K562 (cell line): Measurements from ENCODE around the gene FBXL13. TPM values are rescaled to one million over a fixed set of nuclear protein-coding genes. Genes with fewer than 3 reads are reported as not detected.

Experiments used
- ATAC-seq: fragments of 200-7000 bp; cut with Tn5 transposase; 3 replicates; pipeline ENCODE4 v1.9.1; 2020; ENCODE audit warnings: moderate library complexity
- BruUV-seq: library from RNA; stranded (reverse); fragments of 400-500 nt; replicated peaks from 2 replicates; lab custom pipeline; 2021; lab: Mats Ljungman, UMichigan
- CTCF ChIA-PET: fragments of 300-600 bp; formaldehyde crosslinking; extraction: SDS; loops from one replicate; lab custom pipeline; 2021; ENCODE audit warnings: low intra/inter-chr PET ratio; lab: Yijun Ruan, JAX
- POLR2A ChIA-PET: fragments of 300-600, 350-650 bp; sonication (Branson Sonifier 250); formaldehyde crosslinking; extraction: SDS; loops from one replicate; lab custom pipeline; 2021; ENCODE audit warnings: antibody characterized with exemption, inconsistent platforms; lab: Yijun Ruan, JAX
- DNase-seq, 4 experiments: peaks; one replicate each; pipeline versions ENCODE4 v3.0.0 to v3.0.0-alpha.2; 2011 to 2018; ENCODE audit warnings: low spot score in 3 of 4, mixed read lengths in 3 of 4; ENCODE audit errors: extremely low read depth in 1 of 4
- FAIRE-seq: peaks from 2 replicates; lab custom pipeline; 2011; peaks lifted over from hg19 to GRCh38; lab: Jason Lieb, UNC
- H2AFZ ChIP-seq: 2 replicates; pipeline ENCODE4 v1.6.0; 2011; ENCODE audit warnings: low read depth, low read length, control low read depth, inconsistent platforms
- H3K27ac ChIP-seq: fragments of 200-600 bp; 3 replicates; pipeline ENCODE4 v1.8.0; 2011; ENCODE audit warnings: low read depth, mild to moderate bottlenecking, control low read depth, inconsistent platforms, low read length, moderate library complexity, mixed read lengths; ENCODE audit errors: extremely low read depth
- H3K27me3 ChIP-seq, 2 experiments: fragments of 300-600 bp in 1 of 2; 2 replicates in 1 of 2; 3 replicates in 1 of 2; pipeline versions ENCODE4 v1.6.0 to v1.8.0; 2011; ENCODE audit warnings: inconsistent platforms in 2 of 2, low read length in 2 of 2, mild to moderate bottlenecking in 1 of 2, mixed read lengths in 1 of 2, moderate library complexity in 1 of 2; ENCODE audit not compliant: control insufficient read depth in 2 of 2, insufficient read depth in 2 of 2
- H3K36me3 ChIP-seq: fragments of 300-600 bp; 3 replicates; pipeline ENCODE4 v1.8.0; 2011; ENCODE audit warnings: mild to moderate bottlenecking, low read length, inconsistent platforms; ENCODE audit not compliant: control insufficient read depth, insufficient read depth
- H3K4me1 ChIP-seq, 2 experiments: fragments of 200-600 bp in 1 of 2; replicated peaks in 1 of 2; 2 replicates in 1 of 2; 3 replicates in 1 of 2; pipeline versions ENCODE4 v1.5.1 to v1.8.0; 2011; ENCODE audit warnings: inconsistent platforms in 2 of 2, low read length in 2 of 2, mild to moderate bottlenecking in 1 of 2, mixed read lengths in 1 of 2, moderate library complexity in 1 of 2; ENCODE audit not compliant: control insufficient read depth in 2 of 2, insufficient read depth in 2 of 2
- H3K4me2 ChIP-seq: 2 replicates; pipeline ENCODE4 v1.6.1; 2011; ENCODE audit warnings: low read length, control low read depth, inconsistent platforms, mixed read lengths; ENCODE audit not compliant: insufficient read depth
- H3K4me3 ChIP-seq: fragments of 200-600 bp; sonication (generic), shearing (Covaris generic); 2 replicates; pipeline ENCODE4 v1.5.1; 2016; ENCODE audit warnings: control low read depth, inconsistent platforms
- H3K79me2 ChIP-seq: fragments of 200-600 bp; 3 replicates; pipeline ENCODE4 v1.8.0; 2011; ENCODE audit warnings: low read length, inconsistent platforms; ENCODE audit not compliant: control insufficient read depth, insufficient read depth
- H3K9ac ChIP-seq, 2 experiments: 2 replicates each; pipeline versions ENCODE4 v1.6.0 to v1.6.1; 2011; ENCODE audit warnings: low read depth in 2 of 2, low read length in 2 of 2, control low read depth in 1 of 2, inconsistent platforms in 1 of 2, mild to moderate bottlenecking in 1 of 2, mixed read lengths in 1 of 2; ENCODE audit not compliant: insufficient read depth in 1 of 2
- H3K9me1 ChIP-seq: one replicate; pipeline ENCODE4 v1.6.0; 2011; ENCODE audit warnings: inconsistent platforms, mild to moderate bottlenecking, low read length, moderate library complexity; ENCODE audit not compliant: control insufficient read depth, insufficient read depth
- H3K9me3 ChIP-seq: replicated peaks from 2 replicates; pipeline ENCODE4 v1.5.1; 2011; ENCODE audit warnings: low read depth, low read length, inconsistent platforms; ENCODE audit not compliant: control insufficient read depth, insufficient read depth
- H4K20me1 ChIP-seq: replicated peaks from 2 replicates; pipeline ENCODE4 v1.6.1; 2011; ENCODE audit warnings: low read length, inconsistent platforms, mixed read lengths; ENCODE audit not compliant: control insufficient read depth, insufficient read depth
- E2F1 ChIP-seq: sonication (generic); formaldehyde crosslinking; IDR thresholded peaks from 2 replicates; pipeline ENCODE4 v1.8.1; 2023; ENCODE audit warnings: mild to moderate bottlenecking, missing genetic modification reagents, moderate library complexity
- EP400 ChIP-seq: fragments of 450-650 bp; IDR thresholded peaks from 2 replicates; pipeline ENCODE4 v1.6.1; 2017; ENCODE audit warnings: antibody characterized with exemption, mild to moderate bottlenecking, moderate library complexity
- NONO ChIP-seq, 2 experiments: fragments of 200-400 bp in 1 of 2; fragments of 450-650 bp in 1 of 2; formaldehyde crosslinking in 1 of 2; IDR thresholded peaks; 2 replicates each; pipeline ENCODE4 v1.6.1; 2017; ENCODE audit warnings: low read depth in 2 of 2, mild to moderate bottlenecking in 2 of 2, moderate library complexity in 2 of 2, low read length in 1 of 2
- TAF1 ChIP-seq: IDR thresholded peaks from 2 replicates; pipeline ENCODE4 v1.6.1; 2011; ENCODE audit warnings: mild to moderate bottlenecking, low read length, moderate library complexity; ENCODE audit not compliant: insufficient read depth, control insufficient read depth, severe bottlenecking; ENCODE audit errors: extremely low read depth
- WGBS: fragments of 100-300 bp; shearing (Covaris generic); methylation state at CpG from one replicate; pipeline ENCODE4 v1.1.6; 2016; ENCODE audit warnings: low coverage, mixed read lengths; ENCODE audit not compliant: insufficient coverage; ENCODE audit errors: missing lambda C conversion rate; 5-methylcytosine and 5-hydroxymethylcytosine counted together
- in situ Hi-C: fragments of 300-500 bp; cut with MboI; formaldehyde crosslinking; loops from 4 replicates; pipeline ENCODE4 v1.15.0; 2018; ENCODE audit warnings: inconsistent platforms, mixed read lengths
- intact Hi-C: fragments of 100-400 bp; cut with micrococcal nuclease; formaldehyde crosslinking; loops from 2 replicates; pipeline ENCODE4 v1.14.2; 2022
- polyA plus RNA-seq, 8 experiments: library from polyadenylated mRNA; depleted of rRNA in 4 of 8; stranded (reverse) in 5 of 8; unstranded in 3 of 8; fragments of >200 nt; fragmentation: Nextera tagmentation in 2 of 8; fragmentation: Illumina TruSeq in 1 of 8; extraction: Ambion mirVana in 2 of 8; extraction: Trizol in 1 of 8; gene quantifications; 2 replicates each; pipeline versions ENCODE4 v1.2.1 to v1.2.3, GENCODE V29; 2011 to 2014; ENCODE audit warnings: inconsistent platforms in 1 of 8, missing spikeins in 1 of 8
- total RNA-seq, 7 experiments: library from RNA; depleted of rRNA in 6 of 7; stranded (reverse); fragments of >200 nt in 6 of 7; fragmentation: Illumina TruSeq in 2 of 7; extraction: Trizol in 2 of 7; gene quantifications; 2 replicates each; pipeline versions ENCODE4 v1.2.1 to v1.2.3, GENCODE V29; 2011 to 2021; ENCODE audit warnings: low replicate concordance in 1 of 7
- TF ChIP-seq, protein P1 (sequence below), 2 experiments: fragments of 450-650 bp; IDR thresholded peaks; 2 replicates each; pipeline ENCODE4 v1.6.1; 2016

The FBXL13 gene
- total and polyA plus RNA-seq, 9 of the 15 experiments (the other 6 are each of a cell fraction or from before 2014, with no cell fraction given): 16.3 to 55.0 (median 25.4) TPM

GRCh38 chr7:102889851-102890250 is 184.7 kb downstream of the FBXL13 start:
- DNase-seq (no peak), ATAC-seq (no peak), FAIRE-seq (no peak)
- intact Hi-C loops (no loop called here), in situ Hi-C loops (no loop called here)
- no peaks in the 10 kb centered on the region for H3K27me3 ChIP-seq
- no peak overlapping the region for H3K9ac ChIP-seq
- WGBS: 59% methylated on average over 2 of the region's 2 CpGs
- no peaks in the 10 kb centered on the region for H3K9me3 ChIP-seq
- peaks cover 9% of the 10 kb centered on the region for H3K36me3 ChIP-seq
- H3K4me2 ChIP-seq: no peak overlapping the region
- H3K9me1 ChIP-seq: no peaks in the 10 kb centered on the region
- no peak overlapping the region for H3K4me3 ChIP-seq
- H2AFZ ChIP-seq: no peak overlapping the region
- H3K4me1 ChIP-seq: peaks cover 3 to 29% of the 10 kb centered on the region in 2 experiments; a peak in 4 of 5 replicates
- TF ChIP-seq E2F1 (CRISPR knock-in tag) (no peak), NONO (IDR thresholded peaks at IDR 0.05; ENCODE audit: low read depth in 2 of 2, low read length in 1 of 2) (no peak), EP400 (no peak), TAF1 (no peak)
- TF ChIP-seq, protein P1, sequence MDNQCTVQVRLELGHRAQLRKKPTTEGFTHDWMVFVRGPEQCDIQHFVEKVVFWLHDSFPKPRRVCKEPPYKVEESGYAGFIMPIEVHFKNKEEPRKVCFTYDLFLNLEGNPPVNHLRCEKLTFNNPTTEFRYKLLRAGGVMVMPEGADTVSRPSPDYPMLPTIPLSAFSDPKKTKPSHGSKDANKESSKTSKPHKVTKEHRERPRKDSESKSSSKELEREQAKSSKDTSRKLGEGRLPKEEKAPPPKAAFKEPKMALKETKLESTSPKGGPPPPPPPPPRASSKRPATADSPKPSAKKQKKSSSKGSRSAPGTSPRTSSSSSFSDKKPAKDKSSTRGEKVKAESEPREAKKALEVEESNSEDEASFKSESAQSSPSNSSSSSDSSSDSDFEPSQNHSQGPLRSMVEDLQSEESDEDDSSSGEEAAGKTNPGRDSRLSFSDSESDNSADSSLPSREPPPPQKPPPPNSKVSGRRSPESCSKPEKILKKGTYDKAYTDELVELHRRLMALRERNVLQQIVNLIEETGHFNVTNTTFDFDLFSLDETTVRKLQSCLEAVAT (IDR thresholded peaks at IDR 0.05): no peak
- no peaks in the 10 kb centered on the region for H3K79me2 ChIP-seq
- CTCF ChIA-PET: no interaction called here
- no peaks in the 10 kb centered on the region for H4K20me1 ChIP-seq
- no peak overlapping the region for H3K27ac ChIP-seq
- POLR2A ChIA-PET: interaction anchor here (0.8 to 2.0 kb wide), 4 partner anchors 9 to 15 kb away, joined by 3 to 8 read pairs (median 6); no protein-coding TSS in a partner anchor
- BruUV-seq: no TSS peak
